ENCODE data around the gene CXorf38. TPM values are rescaled to one million over a fixed set of nuclear protein-coding genes. Genes with fewer than 3 reads are reported as not detected.
A peak's percentile ranks its signal among the peaks of the same experiment; 100 is the strongest.

The CXorf38 gene
- total RNA-seq, 4 donors from 2014 or later: 11.4 to 41.3 (median 22.5) TPM

GRCh38 chrX:40661489-40661888 is 14.1 kb upstream of the CXorf38 start:
- H3K4me3 ChIP-seq: no peak overlapping the region
- H3K36me3 ChIP-seq: peaks cover 0 to 60% (median 0%) of the 10 kb centered on the region in 3 donors
- H3K4me1 ChIP-seq: no peaks in the 10 kb centered on the region
- no peaks in the 10 kb centered on the region for H3K27me3 ChIP-seq
- no peaks in the 10 kb centered on the region for H3K9me3 ChIP-seq
- no peak overlapping the region for H3K27ac ChIP-seq
- TF ChIP-seq CTCF (IDR thresholded peaks at IDR 0.05) (no peak), POLR2A (IDR thresholded peaks at IDR 0.05) (no peak)
- DNase-seq: no peak

GRCh38 chrX:40660381-40660780 is 13.0 kb upstream of the CXorf38 start:
- Histone ChIP-seq H3K27me3 (no peaks in the 10 kb centered on the region), H3K36me3 (peaks cover 0 to 54% (median 0%) of the 10 kb centered on the region in 3 donors), H3K4me3 (no peak overlapping the region), H3K4me1 (no peaks in the 10 kb centered on the region), H3K27ac (no peak overlapping the region), H3K9me3 (no peaks in the 10 kb centered on the region)
- DNase-seq: no peak
- no peak for TF ChIP-seq CTCF (IDR thresholded peaks at IDR 0.05)
- no peak for TF ChIP-seq POLR2A (IDR thresholded peaks at IDR 0.05)

- Histone ChIP-seq H3K27me3 (no peaks in the 10 kb centered on the region), H3K4me3 (no peak overlapping the region), H3K36me3 (peaks cover 0 to 20% (median 0%) of the 10 kb centered on the region in 3 donors), H3K4me1 (no peaks in the 10 kb centered on the region), H3K9me3 (no peaks in the 10 kb centered on the region), H3K27ac (no peak overlapping the region)
- DNase-seq: no peak
- TF ChIP-seq POLR2A (IDR thresholded peaks at IDR 0.05) (no peak), CTCF (IDR thresholded peaks at IDR 0.05) (no peak)
Observed at GRCh38 chrX:40653535-40653934, 6.2 kb upstream of the CXorf38 start.

- DNase-seq: no peak
- TF ChIP-seq POLR2A (IDR thresholded peaks at IDR 0.05): no peak
- no peak for TF ChIP-seq CTCF (IDR thresholded peaks at IDR 0.05)
- H3K9me3 ChIP-seq: no peaks in the 10 kb centered on the region
- no peak overlapping the region for H3K27ac ChIP-seq
- H3K4me1 ChIP-seq: no peaks in the 10 kb centered on the region
- peaks cover 0 to 15% (median 0%) of the 10 kb centered on the region in 3 donors for H3K36me3 ChIP-seq
- no peak overlapping the region for H3K4me3 ChIP-seq
- H3K27me3 ChIP-seq: no peaks in the 10 kb centered on the region
Observed at GRCh38 chrX:40652664-40653063, 5.3 kb upstream of the CXorf38 start.

GRCh38 chrX:40651620-40652223 is 4.4 kb upstream of the CXorf38 start:
- Histone ChIP-seq H3K4me3 (no peak overlapping the region), H3K27ac (no peak overlapping the region), H3K9me3 (no peaks in the 10 kb centered on the region), H3K36me3 (peaks cover 0 to 9% (median 0%) of the 10 kb centered on the region in 3 donors), H3K4me1 (no peaks in the 10 kb centered on the region), H3K27me3 (no peaks in the 10 kb centered on the region)
- TF ChIP-seq CTCF (IDR thresholded peaks at IDR 0.05): peak; percentile 63 to 95 (median 80)
- no peak for TF ChIP-seq POLR2A (IDR thresholded peaks at IDR 0.05)
- peak; percentile 47 to 90 (median 82) for DNase-seq
